HG02623 (cell line): ENCODE data around the gene SRRM1.

Source experiments
- ATAC-seq: cut with Tn5 transposase; IDR thresholded peaks from one replicate; pipeline ENCODE4 v1.9.1; 2021; ENCODE audit warnings: moderate library complexity; ENCODE audit not compliant: unreplicated experiment

Gene SRRM1, protein sequence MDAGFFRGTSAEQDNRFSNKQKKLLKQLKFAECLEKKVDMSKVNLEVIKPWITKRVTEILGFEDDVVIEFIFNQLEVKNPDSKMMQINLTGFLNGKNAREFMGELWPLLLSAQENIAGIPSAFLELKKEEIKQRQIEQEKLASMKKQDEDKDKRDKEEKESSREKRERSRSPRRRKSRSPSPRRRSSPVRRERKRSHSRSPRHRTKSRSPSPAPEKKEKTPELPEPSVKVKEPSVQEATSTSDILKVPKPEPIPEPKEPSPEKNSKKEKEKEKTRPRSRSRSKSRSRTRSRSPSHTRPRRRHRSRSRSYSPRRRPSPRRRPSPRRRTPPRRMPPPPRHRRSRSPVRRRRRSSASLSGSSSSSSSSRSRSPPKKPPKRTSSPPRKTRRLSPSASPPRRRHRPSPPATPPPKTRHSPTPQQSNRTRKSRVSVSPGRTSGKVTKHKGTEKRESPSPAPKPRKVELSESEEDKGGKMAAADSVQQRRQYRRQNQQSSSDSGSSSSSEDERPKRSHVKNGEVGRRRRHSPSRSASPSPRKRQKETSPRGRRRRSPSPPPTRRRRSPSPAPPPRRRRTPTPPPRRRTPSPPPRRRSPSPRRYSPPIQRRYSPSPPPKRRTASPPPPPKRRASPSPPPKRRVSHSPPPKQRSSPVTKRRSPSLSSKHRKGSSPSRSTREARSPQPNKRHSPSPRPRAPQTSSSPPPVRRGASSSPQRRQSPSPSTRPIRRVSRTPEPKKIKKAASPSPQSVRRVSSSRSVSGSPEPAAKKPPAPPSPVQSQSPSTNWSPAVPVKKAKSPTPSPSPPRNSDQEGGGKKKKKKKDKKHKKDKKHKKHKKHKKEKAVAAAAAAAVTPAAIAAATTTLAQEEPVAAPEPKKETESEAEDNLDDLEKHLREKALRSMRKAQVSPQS

DNA sequence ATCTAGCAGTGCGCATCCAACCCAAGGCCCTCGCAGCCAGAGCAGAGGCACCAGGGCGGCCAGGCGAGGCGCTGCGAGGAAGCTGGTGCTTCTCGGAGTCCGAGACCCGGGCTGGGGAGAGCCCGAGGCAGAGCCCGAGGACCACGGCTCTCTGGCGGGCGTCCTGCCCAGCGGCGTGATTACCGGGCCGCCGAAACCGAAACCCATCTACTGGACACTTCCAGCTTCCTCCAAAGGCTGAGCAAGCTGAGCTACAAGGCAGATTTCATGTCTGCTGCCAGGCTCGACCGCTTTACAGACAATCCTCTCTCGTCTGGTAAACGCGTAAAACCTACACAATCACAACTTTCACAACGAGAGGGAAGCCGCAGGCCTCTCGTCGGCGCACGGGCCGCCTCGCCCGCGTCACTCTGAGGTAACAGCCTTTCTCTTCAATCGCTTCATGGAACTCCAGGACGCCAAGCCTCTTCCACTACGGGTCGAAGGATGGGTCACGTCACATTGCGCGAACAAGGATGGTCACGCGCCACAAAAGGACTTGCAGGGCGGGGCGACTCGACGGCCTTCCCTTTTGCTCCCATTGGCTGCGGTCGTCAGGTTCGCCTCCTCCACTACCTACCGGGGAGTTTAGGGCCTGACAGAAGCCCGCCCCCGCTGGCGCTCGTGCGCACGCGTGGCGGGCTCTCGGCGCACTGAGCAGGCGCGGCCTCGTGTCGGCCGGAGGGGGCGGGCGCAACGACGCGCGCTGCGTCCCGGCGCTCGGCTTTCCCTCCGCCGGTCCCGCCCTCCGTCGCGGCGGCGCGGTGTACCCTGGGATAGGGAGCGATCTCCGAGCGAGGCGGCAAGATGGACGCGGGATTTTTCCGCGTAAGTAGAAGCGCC is at the start of gene SRRM1:
Gene SRRM1, plus strand, starts transcription at position 822 of the 882 bp plus-strand sequence. Its CDS starts 25 bp downstream, at position 847.
- ATAC-seq = peak; percentile 82

DNA sequence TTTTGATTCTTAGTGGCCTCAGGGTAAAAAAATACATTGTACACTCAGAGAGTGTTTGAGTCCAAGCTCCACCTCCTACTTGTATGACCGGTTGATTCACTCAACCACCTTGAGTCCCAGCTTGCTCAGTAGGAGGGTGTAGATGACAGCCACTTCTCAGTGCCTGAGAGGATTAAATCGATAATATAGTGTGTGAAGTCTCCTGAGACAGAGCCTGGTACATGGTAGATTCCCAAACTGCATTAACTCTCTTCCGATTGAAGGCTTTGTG is 48.8 kb upstream of the SRRM1 start:
- ATAC-seq = no peak

DNA sequence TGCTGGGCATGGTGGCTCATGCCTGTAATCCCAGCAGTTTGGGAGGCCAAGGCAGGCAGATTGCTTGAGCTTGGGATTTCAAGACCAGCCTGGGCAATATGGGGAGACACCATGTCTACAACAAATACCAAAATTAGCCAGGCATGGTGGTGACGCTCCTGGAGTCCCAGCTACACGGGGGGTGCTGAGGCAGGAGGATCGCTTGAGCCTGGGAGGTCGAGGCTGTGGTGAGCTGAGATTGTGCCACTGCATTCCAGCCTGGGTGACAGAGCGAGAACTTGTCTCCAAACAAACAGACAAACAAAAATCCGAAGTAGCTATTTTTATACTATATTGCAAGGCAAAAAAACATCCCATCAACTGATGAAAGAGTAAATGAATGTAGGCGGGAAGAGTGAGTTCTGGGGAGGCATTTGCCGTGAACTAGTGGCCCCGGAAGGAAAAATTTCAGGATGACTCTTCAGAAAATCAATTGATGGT is 46.7 kb upstream of the SRRM1 start:
- ATAC-seq = no peak

DNA sequence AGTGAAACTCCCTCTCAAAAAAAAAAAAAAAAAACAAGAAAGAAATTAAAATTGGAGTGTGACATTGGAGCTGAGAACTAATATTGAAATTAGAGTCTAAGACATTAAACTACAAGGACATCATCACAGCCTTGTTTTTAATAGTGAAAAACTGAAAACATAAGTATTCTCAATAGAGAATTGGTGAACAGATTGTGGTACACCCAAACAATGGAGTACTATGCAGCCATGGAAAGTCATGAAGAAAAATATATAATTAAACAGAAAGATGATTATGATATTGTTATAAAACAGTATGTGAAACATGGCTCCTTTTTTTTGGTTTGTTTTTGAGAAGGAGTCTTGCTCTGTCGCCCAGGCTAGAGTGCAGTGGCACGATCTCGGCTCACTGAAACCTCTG is 43.8 kb upstream of the SRRM1 start:
- no peak for ATAC-seq

DNA sequence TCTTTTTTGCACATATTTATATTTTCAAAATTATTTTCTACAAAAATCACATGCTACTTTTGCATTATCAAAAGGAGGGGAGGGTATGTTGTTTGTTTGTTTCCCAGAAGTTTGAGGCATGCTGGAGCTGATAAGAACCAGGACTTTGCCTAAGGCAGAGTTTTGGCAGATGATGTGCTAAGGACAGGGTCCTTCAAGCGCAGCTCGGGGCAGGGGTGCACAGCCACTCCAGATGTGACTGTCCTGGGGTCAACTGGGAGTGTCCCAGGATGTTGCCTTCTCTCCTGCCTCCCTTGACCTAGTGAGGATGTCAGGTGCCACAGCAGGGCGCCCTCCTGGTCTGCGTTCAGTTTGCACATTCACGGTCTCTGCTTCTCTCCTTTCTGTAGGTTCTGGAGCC is 42.6 kb upstream of the SRRM1 start:
- ATAC-seq = no peak

DNA sequence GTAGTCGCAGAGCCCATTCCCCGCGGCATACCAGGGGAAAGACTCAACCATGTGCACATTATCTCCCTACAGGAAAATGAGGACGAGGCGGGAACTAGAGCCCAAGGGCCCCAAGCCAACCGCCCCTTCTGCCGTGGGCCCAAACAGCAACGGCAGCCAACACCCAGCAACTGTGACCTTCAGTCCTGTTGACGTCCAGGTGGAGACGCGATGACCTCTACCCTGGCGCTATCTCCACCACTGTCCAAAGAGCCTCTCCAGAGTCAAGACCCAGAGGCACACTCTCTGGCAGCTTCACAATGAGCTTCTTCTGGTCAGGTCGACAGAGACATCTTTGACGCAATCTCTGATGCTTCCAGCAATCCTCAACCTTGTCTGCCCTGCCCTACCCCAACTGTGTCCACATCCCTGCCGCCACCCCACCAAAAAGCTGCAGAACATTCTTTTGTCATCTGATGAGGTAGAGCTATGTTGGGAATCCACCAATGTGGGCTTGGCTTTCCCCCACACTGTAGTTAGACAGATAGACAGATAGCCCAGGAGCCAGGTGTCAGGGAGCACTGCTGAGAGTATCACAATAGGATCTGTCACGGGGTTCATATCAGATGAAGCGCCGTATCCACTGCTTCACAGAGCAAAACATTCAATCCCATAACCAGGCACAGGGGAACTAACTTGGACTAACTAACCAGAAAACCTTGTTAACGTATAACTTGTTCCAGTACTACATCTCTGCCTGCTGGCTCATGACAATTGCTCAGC is 37.4 kb upstream of the SRRM1 start:
- ATAC-seq = no peak

DNA sequence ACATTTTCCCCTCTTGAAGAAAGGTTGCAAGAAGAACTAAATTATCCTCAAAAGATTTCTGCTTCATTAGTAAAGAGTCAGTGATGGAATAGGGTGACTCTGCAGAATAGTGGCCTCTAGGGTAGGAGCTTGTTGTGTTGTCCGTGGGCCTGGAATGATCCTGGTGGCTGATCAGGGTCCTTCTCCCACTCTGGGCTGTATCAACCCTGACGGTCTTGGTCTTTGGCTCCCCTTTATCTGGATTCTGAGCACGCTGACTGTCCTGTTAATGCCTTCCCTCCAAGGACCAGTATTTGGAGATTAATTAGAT is 36.9 kb upstream of the SRRM1 start:
- ATAC-seq = no peak

DNA sequence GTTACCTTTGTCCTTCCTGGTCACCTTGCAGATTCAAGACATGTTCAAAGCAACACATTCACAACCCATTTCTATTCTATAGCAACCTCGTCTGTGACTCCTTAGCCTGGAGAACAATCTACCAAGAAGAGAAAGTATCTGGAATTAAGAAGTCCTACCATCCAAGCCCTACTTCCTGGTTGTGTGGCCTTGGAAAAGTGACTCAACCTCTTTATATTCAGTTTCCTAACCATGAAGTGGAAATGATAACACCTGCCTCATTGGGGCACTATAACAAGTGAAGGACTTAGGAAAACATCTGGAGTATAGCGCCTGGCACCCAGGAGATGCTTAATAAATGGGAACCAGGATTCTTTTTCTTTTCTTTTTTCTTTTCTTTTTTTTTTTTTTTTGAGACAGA is 36.5 kb upstream of the SRRM1 start:
- no peak for ATAC-seq

DNA sequence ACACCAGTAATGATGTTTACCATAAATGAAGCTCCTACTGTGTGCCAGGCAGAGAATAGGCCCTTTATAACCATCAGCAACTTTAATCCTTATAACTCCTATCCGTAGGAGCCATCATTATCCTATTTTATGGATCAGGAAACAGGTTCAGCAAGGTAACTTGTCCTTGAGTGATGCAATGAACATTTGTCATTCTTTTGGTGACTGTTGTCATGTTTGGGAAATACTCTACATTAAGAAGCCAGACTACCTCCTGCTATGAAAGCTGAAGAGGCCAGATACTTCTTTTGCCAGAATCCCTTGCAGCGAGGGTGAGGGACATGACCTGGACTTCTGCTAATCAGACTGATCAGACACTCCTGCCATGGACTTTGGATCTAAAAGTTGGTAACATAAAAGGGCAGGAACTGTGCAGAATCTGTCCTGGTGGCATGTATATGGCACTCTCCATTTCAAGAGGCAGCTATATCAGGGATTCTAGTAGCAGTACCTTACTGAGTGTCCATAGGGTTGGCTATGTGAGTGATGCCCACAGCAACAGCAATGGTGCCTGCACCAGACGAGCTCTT is 33.1 kb upstream of the SRRM1 start:
- ATAC-seq = no peak

DNA sequence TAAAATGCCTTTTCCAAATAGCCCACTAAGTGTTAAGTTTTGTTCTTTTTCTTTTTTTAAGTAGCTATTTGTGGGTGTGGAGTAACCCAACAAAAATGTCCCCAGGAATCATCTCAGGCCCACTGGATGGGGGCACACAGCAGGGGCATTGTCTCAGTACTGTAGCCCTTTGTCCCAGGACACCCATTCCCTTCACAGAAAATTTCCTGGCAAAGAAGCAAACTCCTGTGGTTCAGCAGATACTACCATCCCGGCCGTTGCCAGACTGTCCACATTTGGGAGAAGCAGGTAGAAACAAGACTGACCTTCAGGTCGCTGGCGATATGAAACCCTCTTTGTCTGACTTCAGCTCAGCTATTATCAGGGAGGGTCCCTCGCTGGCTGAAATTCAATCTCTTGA is 23.7 kb upstream of the SRRM1 start:
- no peak for ATAC-seq

DNA sequence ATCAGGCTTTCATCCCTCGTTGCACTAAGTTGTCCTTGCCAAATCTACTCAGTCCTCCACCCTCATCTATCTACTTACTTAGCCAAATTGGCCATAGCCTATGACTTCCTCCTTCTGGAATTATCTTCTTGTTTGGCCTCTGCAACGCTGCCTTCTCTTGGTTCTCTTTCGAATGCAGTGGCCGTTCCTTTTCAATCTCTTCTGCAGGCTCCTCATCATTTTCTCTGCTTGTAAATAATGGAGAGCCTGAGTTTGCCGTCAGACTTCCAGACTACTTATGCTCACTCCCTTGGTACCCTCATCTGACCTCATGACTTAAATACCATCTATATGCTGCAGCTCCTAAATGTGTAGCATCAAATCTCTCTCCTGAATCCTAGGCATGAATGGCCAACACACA is 22.4 kb upstream of the SRRM1 start:
- ATAC-seq = no peak

DNA sequence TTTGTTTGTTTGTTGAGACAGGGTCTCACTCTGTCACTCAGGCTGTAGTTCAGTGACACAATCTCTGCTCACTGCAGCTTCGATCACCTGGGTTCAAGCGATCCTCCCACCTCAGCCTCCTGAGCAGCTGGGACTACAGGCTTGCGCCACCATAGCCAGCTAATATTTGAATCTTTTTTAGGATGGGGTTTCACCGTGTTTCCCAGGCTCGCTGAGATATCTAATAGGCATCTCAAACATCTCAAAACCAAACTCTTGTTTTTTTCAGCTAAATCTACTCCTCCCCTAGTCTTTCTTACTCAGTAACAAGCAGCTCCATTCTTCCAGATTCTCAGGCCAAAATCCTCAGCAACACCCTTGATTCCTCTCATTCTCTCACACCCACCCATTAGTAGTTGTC is 22.0 kb upstream of the SRRM1 start:
- ATAC-seq = no peak

DNA sequence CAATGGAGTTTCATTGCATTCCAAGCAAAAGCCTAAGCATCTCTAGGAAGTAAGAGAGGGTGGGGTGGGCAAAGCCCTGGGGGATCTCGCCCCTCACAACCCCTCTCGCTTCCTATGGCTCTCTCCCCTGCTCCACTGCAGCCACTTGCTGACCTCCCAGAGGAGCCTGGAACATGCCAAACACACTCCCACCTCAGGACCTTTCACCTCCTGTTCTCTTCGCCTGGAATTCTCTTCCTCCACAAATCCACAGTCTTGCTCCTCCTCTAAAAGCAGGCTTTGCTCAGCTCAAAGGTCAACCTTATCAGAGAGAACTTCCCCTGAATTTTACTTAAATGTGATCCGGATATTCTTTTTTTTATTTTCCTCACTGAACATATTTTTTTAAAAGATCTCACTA is 20.9 kb upstream of the SRRM1 start:
- ATAC-seq = no peak

DNA sequence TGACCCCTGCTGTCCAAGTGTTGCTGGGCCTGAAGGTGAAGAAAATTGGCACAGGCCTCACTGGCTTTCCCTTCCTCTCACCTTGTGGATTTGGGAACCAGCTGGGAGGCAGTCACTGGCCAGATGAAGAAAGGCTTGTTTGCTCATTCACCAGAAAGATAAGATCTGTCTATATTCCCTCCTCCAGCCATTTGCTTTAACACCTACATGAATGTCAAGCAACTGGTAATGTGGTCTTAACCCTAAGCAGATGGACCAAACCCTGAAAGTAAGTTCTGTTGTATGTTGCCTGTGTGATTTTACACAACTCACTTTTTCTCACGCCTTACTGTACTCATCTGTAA is 10.3 kb upstream of the SRRM1 start:
- no peak for ATAC-seq

DNA sequence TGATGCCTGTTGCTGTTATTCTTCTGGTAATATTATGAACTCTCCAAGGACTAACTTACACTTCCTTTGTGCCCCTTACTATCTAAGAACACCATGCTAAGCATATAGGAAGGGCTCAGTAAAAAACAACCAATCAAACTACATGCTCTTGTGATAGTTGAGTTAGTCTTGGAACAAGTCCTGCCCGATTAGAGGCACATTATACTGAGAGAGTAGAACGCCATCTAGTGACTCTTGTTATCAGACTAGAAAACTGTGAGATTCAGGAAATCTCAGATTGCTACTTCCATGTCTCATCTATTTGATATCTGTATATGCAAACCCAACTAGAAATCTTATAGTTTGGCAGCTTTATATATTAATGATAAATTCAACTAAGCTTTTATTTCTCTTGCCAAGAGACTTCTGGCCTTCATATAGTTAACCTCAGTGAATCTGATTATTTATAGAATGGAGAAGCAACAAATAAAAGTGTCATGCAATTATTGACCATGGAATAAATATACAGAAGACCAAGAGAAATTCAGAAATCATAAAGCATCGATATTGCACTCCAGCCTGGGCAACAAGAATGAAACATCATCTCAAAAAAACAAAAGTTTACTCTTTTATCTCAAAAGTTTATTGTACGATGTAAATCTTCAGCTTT is 7.8 kb upstream of the SRRM1 start:
- no peak for ATAC-seq

DNA sequence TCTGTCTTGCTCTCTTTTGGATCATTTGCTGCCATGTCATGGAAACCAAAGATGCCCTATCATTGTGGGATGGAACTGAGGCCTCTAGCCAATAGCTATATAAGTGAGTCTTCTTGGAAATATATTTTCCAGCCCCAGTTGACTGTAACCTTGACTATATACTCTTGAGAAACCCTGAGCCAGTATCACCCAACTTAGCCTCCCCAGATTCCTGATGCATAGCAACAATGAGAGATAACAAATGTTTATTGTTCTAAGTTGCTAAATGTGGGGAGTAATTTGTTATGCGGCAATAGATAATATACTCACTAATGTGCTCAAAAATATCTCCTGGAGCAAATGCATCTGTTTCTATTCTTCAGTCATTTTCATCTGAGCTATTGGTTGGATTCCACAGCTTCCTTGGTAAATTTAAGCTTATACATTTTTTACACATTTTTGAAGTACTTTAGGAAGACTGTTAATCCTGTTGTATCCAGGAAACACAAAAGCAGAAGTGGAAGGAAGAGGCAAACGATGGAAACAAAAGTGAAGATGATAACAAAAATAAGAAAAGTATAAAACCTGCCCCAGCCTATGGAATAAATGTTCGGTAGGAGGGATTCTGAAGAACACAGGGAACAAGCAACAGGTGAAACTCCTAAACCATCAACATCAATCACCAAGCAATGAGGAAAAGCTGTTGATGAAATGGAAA is 6.3 kb upstream of the SRRM1 start:
- ATAC-seq = no peak

DNA sequence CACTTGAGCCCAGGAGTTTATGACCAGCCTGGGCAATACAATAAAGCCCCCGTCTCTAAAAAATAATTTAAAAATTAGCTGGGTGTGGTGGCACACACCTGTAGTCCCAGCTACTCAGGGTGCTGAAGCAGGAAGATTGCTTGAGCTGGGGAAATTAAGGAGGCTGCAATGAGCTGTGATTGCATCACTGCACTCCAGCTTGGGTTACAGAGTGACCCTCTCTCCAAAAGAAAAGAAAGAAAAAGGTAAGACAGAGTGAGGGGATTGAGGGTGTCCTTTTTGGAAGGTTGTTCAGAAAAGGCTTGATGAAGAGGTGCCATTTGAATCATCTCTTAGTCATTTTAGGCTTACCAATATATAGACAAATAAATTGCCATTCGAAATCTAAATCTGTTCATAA is 4.0 kb upstream of the SRRM1 start:
- no peak for ATAC-seq

DNA sequence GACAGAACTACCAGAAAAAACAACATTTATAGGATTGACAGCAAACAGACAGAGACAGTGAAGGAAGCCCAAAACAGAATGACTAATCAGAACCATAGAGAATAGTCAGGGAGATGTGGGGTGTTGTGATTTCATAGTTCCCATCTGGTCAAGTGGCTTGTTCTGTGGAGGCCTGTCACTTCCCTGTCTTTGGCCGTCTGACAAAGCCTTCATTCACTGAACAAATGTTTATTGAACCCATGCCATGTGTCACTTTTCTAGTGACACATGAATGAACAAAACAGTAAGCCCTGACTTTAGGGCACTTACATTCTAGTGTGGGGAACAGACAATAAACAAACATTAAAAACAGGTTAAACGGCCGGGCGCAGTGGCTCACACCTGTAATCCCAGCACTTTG is 3.2 kb upstream of the SRRM1 start:
- ATAC-seq = no peak

DNA sequence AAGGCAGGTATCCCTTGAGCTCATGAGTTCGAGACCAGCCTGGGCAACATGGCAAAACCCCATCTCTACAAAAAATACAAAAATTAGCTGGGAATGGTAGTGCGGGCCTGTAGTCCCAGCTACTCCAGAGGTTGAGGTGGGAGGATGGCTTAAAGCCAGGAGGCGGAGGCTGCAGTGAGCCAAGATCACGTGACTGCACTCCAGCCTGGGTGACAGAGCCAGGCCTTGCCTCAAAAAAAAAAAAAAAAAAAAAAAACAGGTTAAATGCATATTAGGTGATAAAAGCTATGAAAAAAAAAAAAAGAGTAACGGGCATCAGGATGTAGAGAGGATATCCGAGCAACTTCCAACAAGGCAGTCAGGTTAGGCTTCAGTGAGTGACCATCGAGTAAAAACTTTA is 2.8 kb upstream of the SRRM1 start:
- ATAC-seq = no peak
